ENCODE measurements around the gene COP1. TPM values are rescaled to one million over a fixed set of nuclear protein-coding genes. Genes with fewer than 3 reads are reported as not detected.
"Not testable (repeated sequence)": the region's sequence is repeated elsewhere in the genome, so short reads cannot be mapped to it uniquely, and the experiment has no call there.

Gene COP1
- polyA plus RNA-seq, 2 of the 4 experiments (the other 2 are of a cell fraction) = 21.9 to 42.0 TPM

DNA sequence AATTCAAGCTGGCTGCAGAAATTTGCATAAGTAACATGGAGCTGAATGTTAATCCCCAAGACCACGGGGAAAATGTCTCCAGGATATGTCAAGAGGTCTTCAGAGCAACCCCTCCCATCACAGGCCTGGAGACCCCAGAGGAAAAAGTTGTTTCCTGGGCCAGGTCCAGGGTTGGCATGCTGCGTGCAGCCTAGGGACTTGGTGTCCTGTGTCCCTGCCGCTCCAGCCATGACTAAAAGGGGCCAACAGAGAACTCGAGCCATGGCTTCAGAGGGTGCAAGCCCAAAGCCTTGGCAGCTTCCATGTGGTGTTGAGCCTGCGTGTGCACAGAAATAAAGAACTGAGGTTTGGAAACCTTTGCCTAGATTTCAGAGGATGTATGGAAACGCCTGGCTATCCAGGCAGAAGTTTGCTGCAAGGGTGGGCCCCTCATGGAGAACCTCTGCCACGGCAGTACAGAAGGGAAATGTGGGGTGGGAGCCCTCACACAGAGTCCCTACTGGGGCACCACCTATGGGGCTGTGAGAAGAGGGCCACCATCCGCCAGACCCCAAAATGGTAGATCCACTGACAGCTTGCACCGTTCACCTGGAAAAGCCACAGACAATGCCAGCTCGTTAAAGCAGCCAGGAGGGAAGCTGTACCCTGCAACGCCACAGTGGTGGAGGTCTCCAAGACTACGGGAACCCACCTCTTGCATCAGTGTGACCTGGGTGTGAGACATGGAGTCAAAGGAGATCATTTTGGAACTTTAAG lies 222.9 kb downstream of the COP1 start (continued):
- TF ChIP-seq, protein P1, sequence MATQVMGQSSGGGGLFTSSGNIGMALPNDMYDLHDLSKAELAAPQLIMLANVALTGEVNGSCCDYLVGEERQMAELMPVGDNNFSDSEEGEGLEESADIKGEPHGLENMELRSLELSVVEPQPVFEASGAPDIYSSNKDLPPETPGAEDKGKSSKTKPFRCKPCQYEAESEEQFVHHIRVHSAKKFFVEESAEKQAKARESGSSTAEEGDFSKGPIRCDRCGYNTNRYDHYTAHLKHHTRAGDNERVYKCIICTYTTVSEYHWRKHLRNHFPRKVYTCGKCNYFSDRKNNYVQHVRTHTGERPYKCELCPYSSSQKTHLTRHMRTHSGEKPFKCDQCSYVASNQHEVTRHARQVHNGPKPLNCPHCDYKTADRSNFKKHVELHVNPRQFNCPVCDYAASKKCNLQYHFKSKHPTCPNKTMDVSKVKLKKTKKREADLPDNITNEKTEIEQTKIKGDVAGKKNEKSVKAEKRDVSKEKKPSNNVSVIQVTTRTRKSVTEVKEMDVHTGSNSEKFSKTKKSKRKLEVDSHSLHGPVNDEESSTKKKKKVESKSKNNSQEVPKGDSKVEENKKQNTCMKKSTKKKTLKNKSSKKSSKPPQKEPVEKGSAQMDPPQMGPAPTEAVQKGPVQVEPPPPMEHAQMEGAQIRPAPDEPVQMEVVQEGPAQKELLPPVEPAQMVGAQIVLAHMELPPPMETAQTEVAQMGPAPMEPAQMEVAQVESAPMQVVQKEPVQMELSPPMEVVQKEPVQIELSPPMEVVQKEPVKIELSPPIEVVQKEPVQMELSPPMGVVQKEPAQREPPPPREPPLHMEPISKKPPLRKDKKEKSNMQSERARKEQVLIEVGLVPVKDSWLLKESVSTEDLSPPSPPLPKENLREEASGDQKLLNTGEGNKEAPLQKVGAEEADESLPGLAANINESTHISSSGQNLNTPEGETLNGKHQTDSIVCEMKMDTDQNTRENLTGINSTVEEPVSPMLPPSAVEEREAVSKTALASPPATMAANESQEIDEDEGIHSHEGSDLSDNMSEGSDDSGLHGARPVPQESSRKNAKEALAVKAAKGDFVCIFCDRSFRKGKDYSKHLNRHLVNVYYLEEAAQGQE (IDR thresholded peaks at IDR 0.05) = no peak

DNA sequence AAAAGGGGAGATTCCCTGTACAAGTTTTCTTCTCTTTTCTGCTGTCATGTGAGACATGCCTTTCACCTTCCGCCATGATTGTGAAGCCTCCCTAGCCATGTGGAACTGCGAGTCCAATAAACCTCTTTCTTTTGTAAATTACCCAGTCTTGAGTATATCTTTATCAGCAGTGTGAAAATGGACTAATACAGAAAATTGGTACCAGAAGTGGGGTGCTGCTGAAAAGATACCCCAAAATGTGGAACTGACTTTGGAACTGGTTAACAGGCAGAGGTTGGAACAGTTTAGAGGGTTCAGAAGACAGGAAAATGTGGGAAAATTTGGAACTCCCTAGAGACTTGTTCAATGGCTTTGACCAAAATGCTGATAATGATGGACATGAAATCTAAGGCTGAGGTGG lies 223.7 kb downstream of the COP1 start:
- CTCF ChIA-PET, POLR2A ChIA-PET: not testable (repeated sequence)

DNA sequence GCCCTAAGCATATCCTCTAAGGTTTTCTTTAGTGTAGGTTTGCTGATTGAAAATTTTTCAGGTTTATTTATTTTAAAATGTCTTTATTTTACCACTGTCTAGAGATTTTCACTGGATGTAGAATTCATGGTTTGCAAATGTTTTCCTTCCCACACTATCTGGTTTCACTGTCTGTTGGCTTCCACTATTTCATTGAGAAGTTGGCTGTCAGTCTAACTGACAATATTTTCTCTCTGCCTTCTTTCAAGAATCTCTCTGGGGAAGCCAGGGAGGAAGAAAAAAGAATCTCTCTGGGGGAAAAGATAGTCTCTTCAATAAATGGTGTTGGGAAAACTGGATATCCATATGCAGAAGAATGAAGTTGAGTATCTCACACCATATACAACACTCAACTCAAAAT lies 226.0 kb downstream of the COP1 start:
- TF ChIP-seq MAZ (IDR thresholded peaks at IDR 0.05; ENCODE audit: borderline replicate concordance, low read depth, low read length) (no peak), POLR2A (IDR thresholded peaks at IDR 0.05; ENCODE audit: low read length) (no peak), GATA3 (IDR thresholded peaks at IDR 0.05; ENCODE audit: borderline replicate concordance) (no peak), MYC (IDR thresholded peaks at IDR 0.05; ENCODE audit: borderline replicate concordance, low read length) (no peak), RCOR1 (IDR thresholded peaks at IDR 0.05; ENCODE audit: low read depth, low read length) (no peak), SREBF2 (IDR thresholded peaks at IDR 0.05) (no peak), ATOH8 (CRISPR knock-in tag; IDR thresholded peaks at IDR 0.05; ENCODE audit: low read depth) (no peak), EP300 (IDR thresholded peaks at IDR 0.05) (no peak), TP53 (CRISPR knock-in tag; IDR thresholded peaks at IDR 0.05) (no peak), HEYL (CRISPR knock-in tag; IDR thresholded peaks at IDR 0.05) (no peak)
- no peak overlapping the region for H3K4me3 ChIP-seq
- ChIA-PET POLR2A (no interaction called here), CTCF (no interaction called here)
- FAIRE-seq (no peak), DNase-seq (ENCODE audit: low read depth in 1 of 2, low spot score in 1 of 2) (no peak), ATAC-seq (no peak)
- no peak overlapping the region for H3K27ac ChIP-seq
- H3K4me1 ChIP-seq = peaks cover 44% of the 10 kb centered on the region
- peaks cover 37% of the 10 kb centered on the region for H3K9me3 ChIP-seq
- H3K4me2 ChIP-seq = no peak overlapping the region

More for the DNA sequence above, 223.7 kb downstream of the COP1 start:
- not testable (repeated sequence) for H3K4me2 ChIP-seq; H3K4me3 ChIP-seq; FAIRE-seq; ATAC-seq; H3K27ac ChIP-seq; DNase-seq (ENCODE audit: low read depth in 1 of 2, low spot score in 1 of 2)
- Histone ChIP-seq H3K9me3 (peaks cover 37% of the 10 kb centered on the region), H3K4me1 (peaks cover 23% of the 10 kb centered on the region)
- 100% methylated on average over 2 of the region's 2 CpGs for WGBS (ENCODE audit: missing lambda C conversion rate)

DNA sequence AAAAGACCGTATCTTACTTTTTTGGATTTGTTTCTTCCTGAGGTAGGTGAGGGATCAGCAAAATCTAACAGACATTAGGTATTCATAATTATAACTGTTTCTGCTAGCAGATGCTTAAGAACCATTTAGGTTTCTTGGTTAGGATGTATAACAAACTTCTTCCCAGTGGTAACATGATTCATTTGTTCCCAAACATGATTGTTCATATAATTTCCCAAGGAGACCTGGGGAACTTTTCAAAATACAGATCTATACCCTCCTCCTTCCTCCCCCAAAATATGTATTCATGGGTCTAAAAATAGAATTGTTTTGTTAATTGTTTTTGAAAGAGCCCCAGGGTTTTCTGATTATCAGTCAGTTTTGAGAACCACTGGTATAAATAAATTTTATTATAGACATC lies 228.2 kb downstream of the COP1 start:
- H3K4me3 ChIP-seq = no peak overlapping the region
- ChIA-PET CTCF (no interaction called here), POLR2A (no interaction called here)
- H3K4me1 ChIP-seq = peaks cover 36% of the 10 kb centered on the region
- peaks cover 31% of the 10 kb centered on the region for H3K9me3 ChIP-seq
- no peak overlapping the region for H3K27ac ChIP-seq
- no peak overlapping the region; the same call in 2 of the 3 replicates for H3K4me2 ChIP-seq
- DNase-seq (ENCODE audit: low read depth in 1 of 2, low spot score in 1 of 2) = no peak
- TF ChIP-seq, protein P2, sequence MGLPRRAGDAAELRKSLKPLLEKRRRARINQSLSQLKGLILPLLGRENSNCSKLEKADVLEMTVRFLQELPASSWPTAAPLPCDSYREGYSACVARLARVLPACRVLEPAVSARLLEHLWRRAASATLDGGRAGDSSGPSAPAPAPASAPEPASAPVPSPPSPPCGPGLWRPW (IDR thresholded peaks at IDR 0.05) = no peak
- no peak for TF ChIP-seq POLR2AphosphoS2 (conservative IDR thresholded peaks at IDR 0.05; ENCODE audit: low read length)
- 91% methylated on average over 1 of the region's 1 CpG for WGBS (ENCODE audit: missing lambda C conversion rate)
- no peak for FAIRE-seq
- ATAC-seq = no peak

DNA sequence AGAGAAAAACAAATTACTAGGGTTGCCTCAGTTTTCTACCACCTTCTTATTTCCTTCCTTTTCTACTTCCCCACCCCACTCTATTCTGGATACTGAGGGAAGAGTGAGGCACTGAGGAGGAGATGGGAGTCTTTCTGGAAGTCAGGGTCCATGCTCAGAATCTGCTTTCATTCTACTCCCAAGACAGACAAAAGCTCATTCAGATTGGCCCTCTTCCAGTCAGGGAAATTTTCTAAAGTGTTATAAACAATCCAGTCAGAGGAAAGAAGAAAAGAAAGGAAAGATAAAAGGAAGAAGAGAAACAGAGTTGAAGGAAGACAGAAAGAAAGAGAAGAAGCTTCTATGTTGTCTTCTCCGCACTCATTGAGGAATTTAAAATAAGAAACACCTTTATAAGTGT lies 228.6 kb downstream of the COP1 start:
- DNase-seq (ENCODE audit: low read depth in 1 of 2, low spot score in 1 of 2) (no peak), ATAC-seq (no peak), FAIRE-seq (no peak)
- TF ChIP-seq, protein P1 (IDR thresholded peaks at IDR 0.05) = no peak
- no peak for TF ChIP-seq ZSCAN20 (CRISPR knock-in tag; IDR thresholded peaks at IDR 0.05)
- Histone ChIP-seq H3K4me3 (no peak overlapping the region), H3K4me2 (peak overlapping the region; percentile 33; the same call in 1 of the 3 replicates), H3K27ac (peak overlapping the region in 1 of 2 experiments; percentile 30; a peak in 1 of 6 replicates), H3K4me1 (peaks cover 36% of the 10 kb centered on the region), H3K9me3 (peaks cover 27% of the 10 kb centered on the region)
- CTCF ChIA-PET = no interaction called here
- 97% methylated on average over 1 of the region's 1 CpG for WGBS (ENCODE audit: missing lambda C conversion rate)
- POLR2A ChIA-PET = no interaction called here

All from A549 (cell line).